OCI-LY1 (cell line): Measurements from ENCODE around the gene GTPBP1.
A peak's percentile ranks its signal among the peaks of the same experiment; 100 is the strongest.

ENCODE experiments used
- H2AFZ ChIP-seq: fragments of 200-600 bp; sonication (generic), shearing (Covaris generic); 2 replicates; pipeline ENCODE4 v1.6.0; 2014; ENCODE audit warnings: antibody characterized with exemption, mild to moderate bottlenecking, low read length
- H3F3A ChIP-seq: fragments of 200-600 bp; sonication (generic), shearing (Covaris generic); 2 replicates; pipeline ENCODE4 v1.6.0; 2014; ENCODE audit warnings: mild to moderate bottlenecking, antibody characterized with exemption, low read length, moderate library complexity; ENCODE audit not compliant: insufficient read depth
- H3K27ac ChIP-seq: fragments of 200-600 bp; sonication (generic); 2 replicates; pipeline ENCODE4 v1.5.1; 2014; ENCODE audit warnings: low read length, mixed run types, mild to moderate bottlenecking, low read depth; ENCODE audit not compliant: poor library complexity, severe bottlenecking
- H3K27me3 ChIP-seq: fragments of 200-600 bp; sonication (generic); 2 replicates; pipeline ENCODE4 v1.6.0; 2014; ENCODE audit warnings: antibody characterized with exemption, mild to moderate bottlenecking, low read length, moderate library complexity; ENCODE audit not compliant: insufficient read depth
- H3K36me3 ChIP-seq: fragments of 200-600 bp; sonication (generic); 2 replicates; pipeline ENCODE4 v1.6.1; 2014; ENCODE audit warnings: mild to moderate bottlenecking, antibody characterized with exemption, low read length, moderate library complexity, mixed read lengths; ENCODE audit not compliant: insufficient read depth
- H3K4me1 ChIP-seq: fragments of 200-600 bp; sonication (generic); 2 replicates; pipeline ENCODE4 v1.5.1; 2014; ENCODE audit warnings: mild to moderate bottlenecking, low read length, moderate library complexity; ENCODE audit not compliant: insufficient read depth, severe bottlenecking
- H3K4me2 ChIP-seq: fragments of 200-600 bp; sonication (generic), shearing (Covaris generic); 2 replicates; pipeline ENCODE4 v1.6.1; 2014; ENCODE audit warnings: low read length
- H3K4me3 ChIP-seq: fragments of 200-600 bp; sonication (generic); 2 replicates; pipeline ENCODE4 v1.5.1; 2014; ENCODE audit warnings: low read length, low read depth, mild to moderate bottlenecking, mixed read lengths; ENCODE audit not compliant: poor library complexity, severe bottlenecking
- H3K79me2 ChIP-seq: fragments of 200-600 bp; shearing (Covaris generic); 2 replicates; pipeline ENCODE4 v1.6.1; 2016; ENCODE audit warnings: mixed run types, low read length, mixed read lengths; ENCODE audit not compliant: insufficient read depth
- H3K9ac ChIP-seq: fragments of 200-600 bp; sonication (generic), shearing (Covaris generic); 2 replicates; pipeline ENCODE4 v1.6.1; 2014; ENCODE audit warnings: mild to moderate bottlenecking, low read length, mixed read lengths
- H3K9me2 ChIP-seq: fragments of 200-600 bp; sonication (generic), shearing (Covaris generic); 2 replicates; pipeline ENCODE4 v1.6.1; 2014; ENCODE audit warnings: low read depth, mild to moderate bottlenecking, low read length, mixed read lengths
- H3K9me3 ChIP-seq: fragments of 200-600 bp; shearing (Covaris generic); 2 replicates; pipeline ENCODE4 v1.6.1; 2014; ENCODE audit warnings: low read length, mixed read lengths
- H4K20me1 ChIP-seq: fragments of 200-600 bp; sonication (generic), shearing (Covaris generic); 2 replicates; pipeline ENCODE4 v1.6.0; 2016; ENCODE audit warnings: mild to moderate bottlenecking, low read length; ENCODE audit not compliant: insufficient read depth
- EZH2 ChIP-seq: fragments of 200-600 bp; sonication (generic), shearing (Covaris generic); IDR thresholded peaks from 2 replicates; pipeline ENCODE4 v1.8.0; 2017; ENCODE audit warnings: borderline replicate concordance, mixed run types, mild to moderate bottlenecking, antibody characterized with exemption, low read length, moderate library complexity, mixed read lengths
- TF ChIP-seq, protein P1 (sequence below): fragments of 200-600 bp; sonication (generic), shearing (Covaris generic); IDR thresholded peaks from 2 replicates; pipeline ENCODE4 v1.5.1; 2017; ENCODE audit warnings: mild to moderate bottlenecking, antibody characterized with exemption, low read length, moderate library complexity, mixed read lengths

GTPBP1 gene

DNA sequence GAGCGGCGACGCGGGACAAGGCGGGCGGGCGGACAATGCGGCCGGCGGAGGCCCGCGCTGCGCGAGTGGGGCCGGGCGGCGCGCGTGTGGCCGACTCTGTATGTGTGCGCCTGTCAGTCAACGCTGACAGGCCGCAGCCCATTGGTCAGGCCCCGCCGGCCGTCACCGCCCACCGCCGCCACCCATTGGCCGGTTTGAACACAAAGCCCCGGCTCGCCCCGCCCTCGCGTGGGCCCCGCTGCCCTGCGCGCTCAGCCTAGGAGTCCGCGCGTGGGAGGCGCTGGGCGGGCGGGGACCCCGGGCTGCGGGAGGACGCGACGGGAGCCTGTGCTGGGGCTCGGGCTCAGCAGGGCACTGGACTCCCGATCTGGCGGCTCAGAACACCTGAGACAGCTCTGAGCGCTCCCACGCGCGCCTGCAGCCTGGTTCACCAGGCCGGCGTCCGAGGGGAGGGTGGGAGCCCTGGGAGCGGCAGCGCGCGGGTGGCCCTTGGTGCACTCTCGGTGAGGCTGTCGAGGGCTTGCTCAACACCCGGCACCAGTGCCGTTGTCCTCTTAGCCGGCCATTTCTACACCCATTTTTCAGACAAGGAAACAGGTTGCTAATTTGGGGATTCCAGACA lies 50.3 kb downstream of the GTPBP1 start, which contains the start of gene SUN2:
Gene SUN2, minus strand, starts transcription at position 88 of the 622 bp plus-strand sequence. CDS start 3,370 bp downstream, outside the sequence.
- Histone ChIP-seq H3K36me3 (peaks cover 21% of the 10 kb centered on the region), H3F3A (no peaks in the 10 kb centered on the region), H4K20me1 (no peaks in the 10 kb centered on the region), H3K4me1 (peaks cover 50% of the 10 kb centered on the region), H3K27ac (peak within 1 kb of the TSS; percentile 70), H3K9ac (peak within 1 kb of the TSS; percentile 97), H3K4me2 (peak within 1 kb of the TSS; percentile 98), H3K4me3 (peak within 1 kb of the TSS; percentile 89), H3K9me3 (no peaks in the 10 kb centered on the region), H3K79me2 (no peaks in the 10 kb centered on the region), H2AFZ (peak within 1 kb of the TSS; percentile 16; the same call in 1 of the 2 replicates), H3K27me3 (peaks cover 7% of the 10 kb centered on the region; the same call in 1 of the 2 replicates), H3K9me2 (no peaks in the 10 kb centered on the region)
- no peak for TF ChIP-seq EZH2
- TF ChIP-seq, protein P1, sequence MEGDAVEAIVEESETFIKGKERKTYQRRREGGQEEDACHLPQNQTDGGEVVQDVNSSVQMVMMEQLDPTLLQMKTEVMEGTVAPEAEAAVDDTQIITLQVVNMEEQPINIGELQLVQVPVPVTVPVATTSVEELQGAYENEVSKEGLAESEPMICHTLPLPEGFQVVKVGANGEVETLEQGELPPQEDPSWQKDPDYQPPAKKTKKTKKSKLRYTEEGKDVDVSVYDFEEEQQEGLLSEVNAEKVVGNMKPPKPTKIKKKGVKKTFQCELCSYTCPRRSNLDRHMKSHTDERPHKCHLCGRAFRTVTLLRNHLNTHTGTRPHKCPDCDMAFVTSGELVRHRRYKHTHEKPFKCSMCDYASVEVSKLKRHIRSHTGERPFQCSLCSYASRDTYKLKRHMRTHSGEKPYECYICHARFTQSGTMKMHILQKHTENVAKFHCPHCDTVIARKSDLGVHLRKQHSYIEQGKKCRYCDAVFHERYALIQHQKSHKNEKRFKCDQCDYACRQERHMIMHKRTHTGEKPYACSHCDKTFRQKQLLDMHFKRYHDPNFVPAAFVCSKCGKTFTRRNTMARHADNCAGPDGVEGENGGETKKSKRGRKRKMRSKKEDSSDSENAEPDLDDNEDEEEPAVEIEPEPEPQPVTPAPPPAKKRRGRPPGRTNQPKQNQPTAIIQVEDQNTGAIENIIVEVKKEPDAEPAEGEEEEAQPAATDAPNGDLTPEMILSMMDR: no peak

DNA sequence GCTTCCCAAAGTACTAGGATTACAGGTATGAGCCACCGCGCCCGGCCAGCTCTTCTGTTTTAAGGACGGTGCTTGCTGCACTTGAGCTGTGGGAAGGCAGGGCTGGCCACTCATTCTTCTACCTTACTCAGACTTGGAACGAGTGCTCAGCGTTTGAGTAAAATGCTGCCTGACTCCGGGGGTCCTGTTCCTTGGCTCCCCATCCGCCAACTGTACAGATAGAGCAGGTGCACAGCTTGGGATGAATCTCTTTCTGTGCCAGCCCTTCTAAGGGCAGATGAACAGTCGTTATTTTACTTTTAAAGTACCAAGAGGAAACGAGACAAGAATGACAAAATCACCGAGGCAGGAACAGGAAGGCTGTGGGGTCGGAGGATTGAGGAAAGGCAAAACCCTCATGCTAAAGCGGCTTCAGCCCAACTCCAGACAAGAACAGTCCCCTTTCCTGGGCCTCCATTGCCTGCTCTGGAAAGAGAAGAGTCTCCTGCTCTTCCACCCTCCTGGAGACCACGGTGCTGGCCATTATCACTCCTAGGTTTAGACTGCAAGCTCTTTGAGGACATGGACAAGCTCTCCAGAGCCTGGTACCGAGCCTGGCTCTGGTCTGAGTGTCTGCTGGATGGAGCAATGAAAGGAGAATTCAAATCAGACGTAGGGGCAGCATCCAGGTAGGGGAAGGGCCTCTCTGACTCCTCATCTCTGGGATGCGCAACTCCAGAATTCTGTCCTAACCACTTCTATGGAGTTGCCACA lies 51.1 kb downstream of the GTPBP1 start:
- peak overlapping the region; percentile 98 for H3K4me2 ChIP-seq
- TF ChIP-seq, protein P1: no peak
- TF ChIP-seq EZH2: no peak
- no peaks in the 10 kb centered on the region for H4K20me1 ChIP-seq
- no peak overlapping the region for H2AFZ ChIP-seq
- H3K9me3 ChIP-seq: no peaks in the 10 kb centered on the region
- H3K9ac ChIP-seq: peak overlapping the region; percentile 97
- H3K27me3 ChIP-seq: peaks cover 10% of the 10 kb centered on the region
- no peaks in the 10 kb centered on the region for H3F3A ChIP-seq
- no peaks in the 10 kb centered on the region for H3K79me2 ChIP-seq
- H3K9me2 ChIP-seq: no peaks in the 10 kb centered on the region
- peaks cover 12% of the 10 kb centered on the region for H3K36me3 ChIP-seq
- H3K27ac ChIP-seq: no peak overlapping the region
- peaks cover 41% of the 10 kb centered on the region for H3K4me1 ChIP-seq
- H3K4me3 ChIP-seq: peak overlapping the region; percentile 89

DNA sequence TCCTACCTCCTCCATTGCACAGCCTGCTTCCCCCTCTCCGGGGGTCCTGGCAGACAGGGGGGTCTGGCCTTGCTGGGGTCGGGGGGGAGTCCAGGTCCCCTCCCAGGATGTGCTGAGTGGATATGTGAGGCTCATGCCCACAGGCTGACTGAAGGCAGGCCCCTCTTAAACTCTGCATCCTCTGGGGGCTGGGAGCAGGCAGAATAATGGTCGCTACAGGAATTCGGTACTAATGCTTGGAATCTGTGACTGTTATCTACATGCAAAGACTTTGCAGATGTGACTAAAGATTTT lies 51.7 kb downstream of the GTPBP1 start:
- Histone ChIP-seq H3K36me3 (peaks cover 7% of the 10 kb centered on the region; the same call in 1 of the 2 replicates), H3K9me3 (no peaks in the 10 kb centered on the region), H3F3A (no peaks in the 10 kb centered on the region), H3K4me3 (peak overlapping the region; percentile 89), H3K4me1 (peaks cover 36% of the 10 kb centered on the region), H2AFZ (no peak overlapping the region), H3K27ac (no peak overlapping the region), H4K20me1 (no peaks in the 10 kb centered on the region), H3K4me2 (peak overlapping the region; percentile 98), H3K9ac (no peak overlapping the region), H3K79me2 (no peaks in the 10 kb centered on the region), H3K9me2 (no peaks in the 10 kb centered on the region), H3K27me3 (peaks cover 12% of the 10 kb centered on the region)
- TF ChIP-seq EZH2: no peak
- TF ChIP-seq, protein P1: no peak
